H1 (cell line): Measurements from ENCODE around the gene DNAAF5. TPM values are rescaled to one million over a fixed set of nuclear protein-coding genes. Genes with fewer than 3 reads are reported as not detected.

Source experiments
- CTCF ChIA-PET: fragments of 300-600 bp; sonication (Branson Sonifier 250); formaldehyde crosslinking; loops from one replicate; lab custom pipeline; 2021; ENCODE audit not compliant: partially characterized antibody; lab: Charles Lee
- POLR2A ChIA-PET: fragments of 300-600 bp; sonication (Branson Sonifier 250); formaldehyde crosslinking; loops from one replicate; lab custom pipeline; 2021; ENCODE audit warnings: inconsistent platforms; ENCODE audit not compliant: partially characterized antibody; lab: Charles Lee
- DNase-seq, 2 experiments: peaks; one replicate each; pipeline versions ENCODE4 v3.0.0 to v3.0.0-alpha.2; 2010 to 2022; ENCODE audit warnings: low spot score in 2 of 2, low read depth in 1 of 2, mixed read lengths in 1 of 2
- FAIRE-seq: peaks from 2 replicates; lab custom pipeline; 2011; peaks lifted over from hg19 to GRCh38; lab: Jason Lieb, UNC
- H2AFZ ChIP-seq: 2 replicates; pipeline ENCODE4 v1.8.1; 2012; ENCODE audit warnings: low read length, inconsistent platforms
- H2AK5ac ChIP-seq: 2 replicates; pipeline ENCODE4 v1.6.1; 2013; ENCODE audit warnings: low read depth, low read length
- H2BK120ac ChIP-seq: replicated peaks from 2 replicates; pipeline ENCODE3; 2013; ENCODE audit warnings: low read depth, low read length, inconsistent platforms
- H2BK12ac ChIP-seq: 2 replicates; pipeline ENCODE4 v1.6.1; 2013; ENCODE audit warnings: low read depth, low read length
- H2BK15ac ChIP-seq: 2 replicates; pipeline ENCODE4 v1.6.1; 2013; ENCODE audit warnings: low read length
- H2BK20ac ChIP-seq: 2 replicates; pipeline ENCODE4 v1.6.1; 2013; ENCODE audit warnings: low read length
- H2BK5ac ChIP-seq: 2 replicates; pipeline ENCODE4 v1.6.1; 2013; ENCODE audit warnings: low read depth, low read length
- H3K14ac ChIP-seq: 2 replicates; pipeline ENCODE4 v1.6.1; 2013; ENCODE audit warnings: inconsistent platforms; ENCODE audit not compliant: insufficient read length
- H3K18ac ChIP-seq: 2 replicates; pipeline ENCODE4 v1.6.1; 2013; ENCODE audit warnings: low read length; ENCODE audit errors: extremely low read depth
- H3K23ac ChIP-seq: 2 replicates; pipeline ENCODE4 v1.6.1; 2013; ENCODE audit warnings: inconsistent platforms; ENCODE audit not compliant: insufficient read length
- H3K23me2 ChIP-seq: 2 replicates; pipeline ENCODE4 v1.6.1; 2013; ENCODE audit warnings: low read depth, low read length
- H3K27ac ChIP-seq: 2 replicates; pipeline ENCODE4 v1.6.1; 2011; ENCODE audit warnings: low read depth, low read length, inconsistent platforms
- H3K27me3 ChIP-seq, 4 experiments: replicated peaks in 1 of 4; 1 replicate in 1 of 4; 2 replicates in 3 of 4; pipeline versions ENCODE4 v1.6.1 to v1.8.1; 2011 to 2013; ENCODE audit warnings: low read length in 3 of 4, mild to moderate bottlenecking in 3 of 4, inconsistent platforms in 2 of 4, mixed read lengths in 2 of 4, moderate library complexity in 1 of 4; ENCODE audit not compliant: control insufficient read depth in 3 of 4, insufficient read depth in 3 of 4; ENCODE audit errors: extremely low read depth in 1 of 4
- H3K36me3 ChIP-seq, 4 experiments: 2 replicates each; pipeline versions ENCODE4 v1.6.1 to v1.8.1; 2011 to 2013; ENCODE audit warnings: mild to moderate bottlenecking in 4 of 4, low read length in 3 of 4, moderate library complexity in 2 of 4, control low read depth in 1 of 4, inconsistent platforms in 1 of 4; ENCODE audit not compliant: insufficient read depth in 4 of 4, control insufficient read depth in 2 of 4
- H3K4ac ChIP-seq: replicated peaks from 2 replicates; pipeline ENCODE3; 2013; ENCODE audit warnings: low read length, low read depth, mixed read lengths, inconsistent platforms; ENCODE audit not compliant: insufficient read length
- H3K4me1 ChIP-seq, 4 experiments: replicated peaks in 1 of 4; 1 replicate in 1 of 4; 2 replicates in 3 of 4; pipeline versions ENCODE4 v1.6.1 to v1.8.1; 2011 to 2013; ENCODE audit warnings: low read length in 3 of 4, inconsistent platforms in 2 of 4, mixed read lengths in 1 of 4; ENCODE audit not compliant: insufficient read depth in 4 of 4, control insufficient read depth in 3 of 4
- H3K4me2 ChIP-seq, 2 experiments: 2 replicates each; pipeline versions ENCODE4 v1.6.1 to v1.8.1; 2011 to 2013; ENCODE audit warnings: low read depth in 2 of 2, low read length in 2 of 2, control low read depth in 1 of 2, inconsistent platforms in 1 of 2, mild to moderate bottlenecking in 1 of 2; ENCODE audit not compliant: insufficient read depth in 1 of 2
- H3K4me3 ChIP-seq, 4 experiments: fragments of 200-600, 300-600 bp in 1 of 4; sonication (generic), shearing (Covaris generic), sonication (Bioruptor Twin) in 1 of 4; 2 replicates each; pipeline versions ENCODE4 v1.5.1 to v1.8.1; 2011 to 2016; ENCODE audit warnings: low read length in 4 of 4, low read depth in 3 of 4, control low read depth in 2 of 4, inconsistent platforms in 2 of 4, mild to moderate bottlenecking in 2 of 4, mixed read lengths in 1 of 4, moderate library complexity in 1 of 4; ENCODE audit not compliant: insufficient read depth in 2 of 4; ENCODE audit errors: extremely low read depth in 1 of 4
- H3K56ac ChIP-seq: replicated peaks from 2 replicates; pipeline ENCODE3; 2013; ENCODE audit warnings: low read depth, mild to moderate bottlenecking, mixed read lengths, low read length, inconsistent platforms; ENCODE audit not compliant: insufficient read length
- H3K79me1 ChIP-seq: 2 replicates; pipeline ENCODE4 v1.6.1; 2013; ENCODE audit warnings: low read depth, low read length, control low read depth
- H3K79me2 ChIP-seq, 2 experiments: 2 replicates each; pipeline versions ENCODE4 v1.6.1 to v1.8.1; 2012 to 2013; ENCODE audit warnings: low read length in 2 of 2, mild to moderate bottlenecking in 2 of 2, inconsistent platforms in 1 of 2; ENCODE audit not compliant: insufficient read depth in 2 of 2, control insufficient read depth in 1 of 2
- H3K9ac ChIP-seq, 4 experiments: replicated peaks in 1 of 4; 1 replicate in 1 of 4; 2 replicates in 3 of 4; pipeline versions ENCODE4 v1.6.1 to v1.8.1; 2011 to 2013; ENCODE audit warnings: low read depth in 3 of 4, low read length in 3 of 4, control low read depth in 2 of 4, mild to moderate bottlenecking in 2 of 4, moderate library complexity in 2 of 4, inconsistent platforms in 1 of 4; ENCODE audit errors: extremely low read depth in 1 of 4
- H3K9me3 ChIP-seq, 2 experiments: 2 replicates each; pipeline versions ENCODE4 v1.6.1 to v1.8.1; 2012 to 2013; ENCODE audit warnings: mild to moderate bottlenecking in 2 of 2, moderate library complexity in 2 of 2, control low read depth in 1 of 2, inconsistent platforms in 1 of 2, low read depth in 1 of 2, low read length in 1 of 2, mixed read lengths in 1 of 2; ENCODE audit not compliant: insufficient read depth in 2 of 2
- H4K20me1 ChIP-seq, 2 experiments: replicated peaks in 1 of 2; 2 replicates each; pipeline versions ENCODE3 to v1.8.1; 2011 to 2013; ENCODE audit warnings: inconsistent platforms in 2 of 2, low read length in 2 of 2, mild to moderate bottlenecking in 1 of 2; ENCODE audit not compliant: insufficient read depth in 2 of 2, control insufficient read depth in 1 of 2
- H4K5ac ChIP-seq: 2 replicates; pipeline ENCODE4 v1.6.1; 2013; ENCODE audit warnings: low read length, low read depth, mixed read lengths, inconsistent platforms; ENCODE audit not compliant: insufficient read length
- H4K8ac ChIP-seq: 2 replicates; pipeline ENCODE4 v1.8.0; 2013; ENCODE audit warnings: mild to moderate bottlenecking, moderate library complexity, low read length, inconsistent platforms; ENCODE audit not compliant: insufficient read depth; ENCODE audit errors: extremely low read depth
- H4K91ac ChIP-seq: replicated peaks from 2 replicates; pipeline ENCODE3; 2013; ENCODE audit warnings: low read length, mixed read lengths, inconsistent platforms; ENCODE audit not compliant: insufficient read length
- GABPA ChIP-seq: IDR thresholded peaks from 2 replicates; pipeline ENCODE4 v1.6.1; 2011; ENCODE audit warnings: mild to moderate bottlenecking, low read length, moderate library complexity, borderline replicate concordance; ENCODE audit not compliant: insufficient read depth
- RBBP5 ChIP-seq: IDR thresholded peaks from 2 replicates; pipeline ENCODE4 v1.7.1; 2012; ENCODE audit warnings: low read depth, mild to moderate bottlenecking, inconsistent platforms, low read length, moderate library complexity, borderline replicate concordance
- SIN3A ChIP-seq, 2 experiments: IDR thresholded peaks in 1 of 2; conservative IDR thresholded peaks in 1 of 2; 2 replicates each; pipeline ENCODE4 v1.6.1; 2011 to 2012; ENCODE audit warnings: low read length in 2 of 2, improper control_type of control experiment in 1 of 2, low read depth in 1 of 2, mild to moderate bottlenecking in 1 of 2
- TEAD4 ChIP-seq: IDR thresholded peaks from 2 replicates; pipeline ENCODE4 v1.6.1; 2012; ENCODE audit warnings: low read depth, low read length, inconsistent platforms, mixed read lengths
- WGBS, 2 experiments: shearing (Covaris generic) in 1 of 2; methylation state at CpG; one replicate each; pipeline versions ENCODE4 v1.1.6 to v1.1.7; 2013 to 2015; ENCODE audit warnings: low lambda C conversion rate in 2 of 2, mixed read lengths in 2 of 2, inconsistent platforms in 1 of 2, low coverage in 1 of 2, missing lambda C conversion rate in 1 of 2; ENCODE audit not compliant: insufficient replicate concordance in 2 of 2, insufficient coverage in 1 of 2, insufficient read length in 1 of 2; ENCODE audit errors: extremely low coverage in 1 of 2, missing lambda C conversion rate in 1 of 2; 5-methylcytosine and 5-hydroxymethylcytosine counted together
- polyA plus RNA-seq, 7 experiments: library from polyadenylated mRNA; depleted of rRNA in 3 of 7; stranded (reverse) in 5 of 7; unstranded in 2 of 7; fragments of >200 nt in 5 of 7; fragments of 200-250 nt in 2 of 7; gene quantifications; 1 replicate in 5 of 7; 2 replicates in 1 of 7; 4 replicates in 1 of 7; pipeline versions ENCODE4 v1.2.1 to v1.2.3, GENCODE V29; 2011 to 2013; ENCODE audit warnings: missing spikeins in 2 of 7, mixed read lengths in 2 of 7
- total RNA-seq: library from RNA; stranded (reverse); fragmentation: NEBNext Ultra II Directional; extraction: Animal tissue kit (Norgen Biotek cat#: 25700); gene quantifications from 2 replicates; pipeline ENCODE4 v1.2.1, GENCODE V29; 2021
- TF ChIP-seq, protein P1 (sequence below): IDR thresholded peaks from 2 replicates; pipeline ENCODE4 v1.6.1; 2012; ENCODE audit warnings: low read length, inconsistent platforms
- TF ChIP-seq, protein P2 (sequence below): IDR thresholded peaks from 2 replicates; pipeline ENCODE4 v1.6.1; 2012; ENCODE audit warnings: inconsistent platforms
- TF ChIP-seq, protein P3 (sequence below): IDR thresholded peaks from 2 replicates; pipeline ENCODE4 v1.6.1; 2011; ENCODE audit warnings: low read length, improper control_type of control experiment

Gene DNAAF5
- total and polyA plus RNA-seq, 2 of the 8 experiments (the other 6 are each of a cell fraction or from before 2014, with no cell fraction given) = 55.1 to 95.9 TPM

DNA sequence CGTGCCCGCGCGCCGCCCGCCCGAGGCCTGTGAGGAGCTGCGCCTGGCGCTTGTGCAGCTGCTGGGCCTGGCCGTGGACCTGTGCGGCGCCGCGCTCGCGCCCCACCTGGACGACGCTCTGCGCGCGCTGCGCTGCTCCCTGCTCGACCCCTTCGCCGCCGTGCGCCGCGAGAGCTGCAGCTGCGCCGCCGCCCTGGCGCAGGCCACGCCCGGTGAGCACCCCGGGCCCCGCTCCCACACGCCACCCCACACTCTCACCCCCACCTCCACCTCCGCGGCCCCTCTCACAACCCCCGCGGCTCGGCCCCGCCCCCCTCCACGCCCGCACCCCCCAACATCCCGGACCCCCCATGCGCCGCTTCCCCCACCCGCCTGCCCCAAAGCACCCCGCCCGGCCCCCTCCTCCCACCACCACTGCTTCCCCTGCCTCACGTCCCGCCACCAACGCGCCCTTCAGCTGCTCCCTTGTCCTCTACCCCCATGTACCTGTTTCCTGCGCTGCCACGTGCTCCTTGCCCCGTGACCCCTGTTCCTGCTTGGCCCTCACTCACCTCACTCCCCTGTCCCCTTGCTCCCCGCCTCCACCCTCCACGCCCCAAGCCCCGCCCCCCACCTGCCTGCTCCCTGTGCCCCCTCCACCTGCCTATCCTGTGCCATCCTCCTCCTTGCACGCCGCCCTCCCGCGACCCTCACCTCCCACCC, 756 bp downstream of the DNAAF5 start, which contains the start of gene PRKAR1B:
Gene PRKAR1B, minus strand, starts transcription at position 178 of the 702 bp plus-strand sequence. CDS start 15,776 bp downstream, outside the sequence.
- no peak within 1 kb of the TSS for H3K56ac ChIP-seq
- peaks cover 22 to 30% of the 10 kb centered on the region in 2 experiments for H3K9me3 ChIP-seq
- H2BK20ac ChIP-seq = no peak within 1 kb of the TSS
- H3K14ac ChIP-seq = no peak within 1 kb of the TSS
- CTCF ChIA-PET = interaction anchor here (1.5 kb wide), 2 partner anchors 57 to 91 kb away, joined by 3 read pairs; no protein-coding TSS in a partner anchor
- peak within 1 kb of the TSS; percentile 99 for H4K8ac ChIP-seq
- H2AK5ac ChIP-seq = 0 out of 2 replicates have a peak within 1 kb of the TSS, but pooled peaks have one; percentile 61
- H3K79me2 ChIP-seq = peaks cover 10 to 75% of the 10 kb centered on the region in 2 experiments
- no peak within 1 kb of the TSS for H2AFZ ChIP-seq
- 3% methylated on average over 14 of the region's 66 CpGs; no CpG with 5 or more reads in 1 of the 2 experiments for WGBS, 2 experiments
- peak within 1 kb of the TSS; percentile 48 to 84 (median 72) for H3K9ac ChIP-seq
- H2BK15ac ChIP-seq = no peak within 1 kb of the TSS
- H3K27ac ChIP-seq = no peak within 1 kb of the TSS; the same call in 1 of the 2 replicates
- peak within 1 kb of the TSS; percentile 6 for H2BK120ac ChIP-seq
- peaks cover 22% of the 10 kb centered on the region for H3K79me1 ChIP-seq
- peaks cover 0 to 15% (median 5%) of the 10 kb centered on the region in 4 experiments; a peak in 5 of 7 replicates for H3K4me1 ChIP-seq
- H2BK5ac ChIP-seq = peak within 1 kb of the TSS; percentile 88; the same call in 1 of the 2 replicates
- H3K4me2 ChIP-seq = peak within 1 kb of the TSS; percentile 81 to 85
- peak within 1 kb of the TSS; percentile 13 for H3K4ac ChIP-seq
- peaks cover 0 to 43% (median 21%) of the 10 kb centered on the region in 4 experiments; a peak in 7 of 8 replicates for H3K36me3 ChIP-seq
- peak within 1 kb of the TSS; percentile 78 for H3K18ac ChIP-seq
- peak in 1 of 2 experiments; percentile 62 for DNase-seq
- POLR2A ChIA-PET = interaction anchor here (0.7 to 1.2 kb wide), 3 partner anchors 9 to 11 kb away, joined by 3 to 4 read pairs (median 3); no protein-coding TSS in a partner anchor
- no peak within 1 kb of the TSS for H2BK12ac ChIP-seq
- H4K20me1 ChIP-seq = peaks cover 2 to 4% of the 10 kb centered on the region in 2 experiments
- no peak within 1 kb of the TSS for H3K23ac ChIP-seq
- no peak for FAIRE-seq
- H3K27me3 ChIP-seq = no peaks in the 10 kb centered on the region
- peak within 1 kb of the TSS; percentile 56 to 74 (median 60) for H3K4me3 ChIP-seq
- H4K5ac ChIP-seq = peak within 1 kb of the TSS; percentile 59
- H3K23me2 ChIP-seq = peaks cover 3% of the 10 kb centered on the region; the same call in 1 of the 2 replicates
- peak within 1 kb of the TSS; percentile 71 for H4K91ac ChIP-seq
- TF ChIP-seq, protein P1, sequence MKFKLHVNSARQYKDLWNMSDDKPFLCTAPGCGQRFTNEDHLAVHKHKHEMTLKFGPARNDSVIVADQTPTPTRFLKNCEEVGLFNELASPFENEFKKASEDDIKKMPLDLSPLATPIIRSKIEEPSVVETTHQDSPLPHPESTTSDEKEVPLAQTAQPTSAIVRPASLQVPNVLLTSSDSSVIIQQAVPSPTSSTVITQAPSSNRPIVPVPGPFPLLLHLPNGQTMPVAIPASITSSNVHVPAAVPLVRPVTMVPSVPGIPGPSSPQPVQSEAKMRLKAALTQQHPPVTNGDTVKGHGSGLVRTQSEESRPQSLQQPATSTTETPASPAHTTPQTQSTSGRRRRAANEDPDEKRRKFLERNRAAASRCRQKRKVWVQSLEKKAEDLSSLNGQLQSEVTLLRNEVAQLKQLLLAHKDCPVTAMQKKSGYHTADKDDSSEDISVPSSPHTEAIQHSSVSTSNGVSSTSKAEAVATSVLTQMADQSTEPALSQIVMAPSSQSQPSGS = no peak
- TF ChIP-seq, protein P2, sequence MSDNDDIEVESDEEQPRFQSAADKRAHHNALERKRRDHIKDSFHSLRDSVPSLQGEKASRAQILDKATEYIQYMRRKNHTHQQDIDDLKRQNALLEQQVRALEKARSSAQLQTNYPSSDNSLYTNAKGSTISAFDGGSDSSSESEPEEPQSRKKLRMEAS = peak; percentile 95
- TF ChIP-seq, protein P3, sequence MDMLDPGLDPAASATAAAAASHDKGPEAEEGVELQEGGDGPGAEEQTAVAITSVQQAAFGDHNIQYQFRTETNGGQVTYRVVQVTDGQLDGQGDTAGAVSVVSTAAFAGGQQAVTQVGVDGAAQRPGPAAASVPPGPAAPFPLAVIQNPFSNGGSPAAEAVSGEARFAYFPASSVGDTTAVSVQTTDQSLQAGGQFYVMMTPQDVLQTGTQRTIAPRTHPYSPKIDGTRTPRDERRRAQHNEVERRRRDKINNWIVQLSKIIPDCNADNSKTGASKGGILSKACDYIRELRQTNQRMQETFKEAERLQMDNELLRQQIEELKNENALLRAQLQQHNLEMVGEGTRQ = peak; percentile 53; the same call in 1 of the 2 replicates
- peak; percentile 30; the same call in 1 of the 2 replicates for TF ChIP-seq RBBP5
- TF ChIP-seq TEAD4 = no peak
- no peak for TF ChIP-seq SIN3A (conservative IDR thresholded peaks at IDR 0.05 in 1 of 2, IDR thresholded peaks at IDR 0.05 in 1 of 2; ENCODE audit: low read depth in 1 of 2, low read length in 2 of 2)
- no peak for TF ChIP-seq GABPA
